Panc1 (cell line): ENCODE measurements around the gene TAS2R19. TPM values are rescaled to one million over a fixed set of nuclear protein-coding genes. Genes with fewer than 3 reads are reported as not detected.

Experiments
- ATAC-seq: fragments of 200-7000 bp; cut with Tn5 transposase; 2 replicates; pipeline ENCODE4 v1.9.1; 2020; ENCODE audit warnings: mild to moderate bottlenecking, moderate library complexity
- BruUV-seq: library from RNA; stranded (reverse); fragments of 400-500 nt; replicated peaks from 2 replicates; lab custom pipeline; 2021; lab: Mats Ljungman, UMichigan
- CTCF ChIA-PET: fragments of 300-600 bp; sonication (Branson Sonifier 250); formaldehyde crosslinking; loops from one replicate; lab custom pipeline; 2022; ENCODE audit warnings: antibody characterized with exemption; lab: Charles Lee
- POLR2A ChIA-PET: fragments of 300-600 bp; sonication (Branson Sonifier 250); formaldehyde crosslinking; loops from one replicate; lab custom pipeline; 2022; ENCODE audit warnings: antibody characterized with exemption; lab: Charles Lee
- DNase-seq: peaks from one replicate; pipeline ENCODE4 v3.0.0-alpha.2; 2010; ENCODE audit warnings: low read depth, low spot score
- H3K27ac ChIP-seq: 2 replicates; pipeline ENCODE4 v1.5.1; 2011; ENCODE audit warnings: mild to moderate bottlenecking, low read length, inconsistent platforms
- H3K27me3 ChIP-seq: fragments of 200-500 bp; sonication (Bioruptor generic); 2 replicates; pipeline ENCODE4 v1.6.0; 2014; ENCODE audit warnings: low read length, inconsistent platforms; ENCODE audit not compliant: control insufficient read depth, insufficient read depth
- H3K36me3 ChIP-seq: fragments of 200-500 bp; sonication (Bioruptor generic); 2 replicates; pipeline ENCODE4 v1.5.1; 2014; ENCODE audit warnings: inconsistent platforms, mild to moderate bottlenecking, low read length, moderate library complexity; ENCODE audit not compliant: control insufficient read depth, insufficient read depth
- H3K4me1 ChIP-seq: 2 replicates; pipeline ENCODE4 v1.5.1; 2011; ENCODE audit warnings: inconsistent platforms, mild to moderate bottlenecking, low read length, moderate library complexity; ENCODE audit not compliant: control insufficient read depth, insufficient read depth
- H3K4me3 ChIP-seq, 2 experiments: 2 replicates each; pipeline ENCODE4 v1.5.1; 2011 to 2012; ENCODE audit warnings: low read depth in 2 of 2, low read length in 2 of 2, mild to moderate bottlenecking in 2 of 2, inconsistent platforms in 1 of 2, moderate library complexity in 1 of 2
- H3K9me3 ChIP-seq: fragments of 200-500 bp; sonication (Bioruptor generic); 2 replicates; pipeline ENCODE4 v1.5.1; 2014; ENCODE audit warnings: low read depth, mild to moderate bottlenecking, inconsistent platforms, low read length, moderate library complexity; ENCODE audit not compliant: control insufficient read depth, insufficient read depth
- CTCF ChIP-seq: fragments of 450-650 bp; IDR thresholded peaks from 2 replicates; pipeline ENCODE4 v1.5.1; 2017; ENCODE audit warnings: mild to moderate bottlenecking
- POLR2AphosphoS5 ChIP-seq: IDR thresholded peaks from 2 replicates; pipeline ENCODE4 v1.6.1; 2012; ENCODE audit warnings: mild to moderate bottlenecking, low read depth, low read length, moderate library complexity
- REST ChIP-seq, 2 experiments: IDR thresholded peaks; 2 replicates each; pipeline ENCODE4 v1.6.1; 2011 to 2012; ENCODE audit warnings: low read depth in 2 of 2, control low read depth in 1 of 2, low read length in 1 of 2, mild to moderate bottlenecking in 1 of 2, moderate library complexity in 1 of 2; ENCODE audit not compliant: insufficient read depth in 1 of 2
- SIN3A ChIP-seq: IDR thresholded peaks from 2 replicates; pipeline ENCODE4 v1.6.1; 2012; ENCODE audit warnings: low read depth, mild to moderate bottlenecking, low read length, moderate library complexity, borderline replicate concordance; ENCODE audit not compliant: insufficient read depth
- TCF7L2 ChIP-seq: IDR thresholded peaks from 2 replicates; pipeline ENCODE4 v1.6.1; 2011; ENCODE audit warnings: mild to moderate bottlenecking, low read depth, low read length, inconsistent platforms
- in situ Hi-C: cut with HindIII; loops from 2 replicates; pipeline ENCODE4 v1.10.0; 2016; ENCODE audit warnings: low sequenced_read_pairs, low pct_unique_long_range_greater_than_20kb
- intact Hi-C: fragments of 100-400 bp; cut with micrococcal nuclease; formaldehyde crosslinking; loops from one replicate; pipeline ENCODE4 v1.10.0; 2022; ENCODE audit not compliant: unreplicated experiment
- total RNA-seq: library from RNA; stranded (reverse); gene quantifications from one replicate; pipeline ENCODE4 v1.2.1, GENCODE V29; 2021; ENCODE audit not compliant: unreplicated experiment

TAS2R19 gene
- total RNA-seq, 1 experiment from 2014 or later, result 1.1 TPM

GRCh38 chr12:11059784-11060183 is 37.4 kb upstream of the TAS2R19 start:
- ChIA-PET CTCF (no interaction called here), POLR2A (no interaction called here)
- Histone ChIP-seq H3K27me3 (no peaks in the 10 kb centered on the region), H3K9me3 (no peaks in the 10 kb centered on the region), H3K36me3 (no peaks in the 10 kb centered on the region), H3K4me1 (no peaks in the 10 kb centered on the region), H3K4me3 (no peak overlapping the region), H3K27ac (no peak overlapping the region)
- intact Hi-C loops (no loop called here), in situ Hi-C loops (no loop called here)
- TF ChIP-seq CTCF (no peak), SIN3A (no peak), POLR2AphosphoS5 (no peak), TCF7L2 (no peak), REST (IDR thresholded peaks at IDR 0.05; ENCODE audit: insufficient read depth in 1 of 2, low read depth in 2 of 2, low read length in 1 of 2) (no peak)
- ATAC-seq (no peak), DNase-seq (no peak)
- BruUV-seq, result no TSS peak

GRCh38 chr12:11059041-11059440 is 36.6 kb upstream of the TAS2R19 start:
- no peak for TF ChIP-seq CTCF
- TF ChIP-seq POLR2AphosphoS5, result no peak
- no peak for TF ChIP-seq REST (IDR thresholded peaks at IDR 0.05; ENCODE audit: insufficient read depth in 1 of 2, low read depth in 2 of 2, low read length in 1 of 2)
- TF ChIP-seq TCF7L2, result no peak
- no peak for TF ChIP-seq SIN3A
- Histone ChIP-seq H3K4me1 (no peaks in the 10 kb centered on the region), H3K4me3 (no peak overlapping the region), H3K27ac (no peak overlapping the region), H3K9me3 (no peaks in the 10 kb centered on the region), H3K27me3 (no peaks in the 10 kb centered on the region), H3K36me3 (no peaks in the 10 kb centered on the region)
- intact Hi-C loops (no loop called here), in situ Hi-C loops (no loop called here)
- BruUV-seq, result no TSS peak
- POLR2A ChIA-PET, result no interaction called here
- CTCF ChIA-PET, result no interaction called here
- ATAC-seq (no peak), DNase-seq (no peak)
